ENCODE measurements around the gene SPR. TPM values are rescaled to one million over a fixed set of nuclear protein-coding genes. Genes with fewer than 3 reads are reported as not detected.
A peak's percentile ranks its signal among the peaks of the same experiment; 100 is the strongest.

Gene SPR
- total and polyA plus RNA-seq, 2 of the 13 experiments (the other 11 are each of a cell fraction or from before 2014, with no cell fraction given) = 34.0 to 96.0 TPM

DNA sequence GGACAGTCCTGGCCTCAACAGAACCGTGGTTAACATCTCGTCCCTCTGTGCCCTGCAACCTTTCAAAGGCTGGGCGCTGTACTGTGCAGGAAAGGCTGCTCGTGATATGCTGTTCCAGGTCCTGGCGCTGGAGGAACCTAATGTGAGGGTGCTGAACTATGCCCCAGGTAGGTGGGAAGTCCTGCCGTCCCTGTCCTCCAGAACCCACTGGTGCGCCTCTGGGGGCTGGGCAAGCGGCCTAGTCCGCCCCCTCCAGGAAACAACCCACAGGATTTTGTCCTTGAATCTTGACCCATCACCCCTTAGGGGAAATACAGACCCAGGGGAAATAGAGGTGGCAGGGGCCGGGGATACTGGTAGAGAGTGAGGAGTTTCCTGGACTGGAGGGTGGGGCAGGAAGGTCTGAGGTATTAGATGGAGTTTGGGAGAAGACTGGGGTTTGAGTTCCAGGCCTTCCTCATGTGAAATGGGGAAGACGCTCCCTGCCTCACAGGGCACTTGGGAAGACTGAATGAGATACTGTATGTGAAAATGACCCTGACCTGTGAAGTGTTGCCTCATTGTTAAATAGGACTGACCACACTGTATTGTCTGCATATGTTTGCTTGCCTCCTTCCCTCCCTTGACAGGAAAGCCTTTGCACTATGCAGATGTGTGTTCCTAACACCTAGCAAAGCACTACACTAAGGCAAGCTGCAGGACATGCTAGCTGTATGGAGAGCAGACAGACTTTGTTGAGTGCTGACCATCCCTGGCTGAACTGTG is 1.4 kb downstream of the SPR start (continued):
- TF ChIP-seq ZNF24 (IDR thresholded peaks at IDR 0.05) = no peak
- no peak for TF ChIP-seq MXD1 (CRISPR knock-in tag; IDR thresholded peaks at IDR 0.05)
- TF ChIP-seq CEBPZ (IDR thresholded peaks at IDR 0.05; ENCODE audit: low read length) = no peak
- 0 out of 2 replicates have a peak, but pooled peaks have one; percentile 53 for TF ChIP-seq ZNF431 (CRISPR knock-in tag; IDR thresholded peaks at IDR 0.05; ENCODE audit: borderline replicate concordance, low read depth)
- TF ChIP-seq SMYD3 (CRISPR knock-in tag; IDR thresholded peaks at IDR 0.05) = no peak
- TF ChIP-seq, protein P1, sequence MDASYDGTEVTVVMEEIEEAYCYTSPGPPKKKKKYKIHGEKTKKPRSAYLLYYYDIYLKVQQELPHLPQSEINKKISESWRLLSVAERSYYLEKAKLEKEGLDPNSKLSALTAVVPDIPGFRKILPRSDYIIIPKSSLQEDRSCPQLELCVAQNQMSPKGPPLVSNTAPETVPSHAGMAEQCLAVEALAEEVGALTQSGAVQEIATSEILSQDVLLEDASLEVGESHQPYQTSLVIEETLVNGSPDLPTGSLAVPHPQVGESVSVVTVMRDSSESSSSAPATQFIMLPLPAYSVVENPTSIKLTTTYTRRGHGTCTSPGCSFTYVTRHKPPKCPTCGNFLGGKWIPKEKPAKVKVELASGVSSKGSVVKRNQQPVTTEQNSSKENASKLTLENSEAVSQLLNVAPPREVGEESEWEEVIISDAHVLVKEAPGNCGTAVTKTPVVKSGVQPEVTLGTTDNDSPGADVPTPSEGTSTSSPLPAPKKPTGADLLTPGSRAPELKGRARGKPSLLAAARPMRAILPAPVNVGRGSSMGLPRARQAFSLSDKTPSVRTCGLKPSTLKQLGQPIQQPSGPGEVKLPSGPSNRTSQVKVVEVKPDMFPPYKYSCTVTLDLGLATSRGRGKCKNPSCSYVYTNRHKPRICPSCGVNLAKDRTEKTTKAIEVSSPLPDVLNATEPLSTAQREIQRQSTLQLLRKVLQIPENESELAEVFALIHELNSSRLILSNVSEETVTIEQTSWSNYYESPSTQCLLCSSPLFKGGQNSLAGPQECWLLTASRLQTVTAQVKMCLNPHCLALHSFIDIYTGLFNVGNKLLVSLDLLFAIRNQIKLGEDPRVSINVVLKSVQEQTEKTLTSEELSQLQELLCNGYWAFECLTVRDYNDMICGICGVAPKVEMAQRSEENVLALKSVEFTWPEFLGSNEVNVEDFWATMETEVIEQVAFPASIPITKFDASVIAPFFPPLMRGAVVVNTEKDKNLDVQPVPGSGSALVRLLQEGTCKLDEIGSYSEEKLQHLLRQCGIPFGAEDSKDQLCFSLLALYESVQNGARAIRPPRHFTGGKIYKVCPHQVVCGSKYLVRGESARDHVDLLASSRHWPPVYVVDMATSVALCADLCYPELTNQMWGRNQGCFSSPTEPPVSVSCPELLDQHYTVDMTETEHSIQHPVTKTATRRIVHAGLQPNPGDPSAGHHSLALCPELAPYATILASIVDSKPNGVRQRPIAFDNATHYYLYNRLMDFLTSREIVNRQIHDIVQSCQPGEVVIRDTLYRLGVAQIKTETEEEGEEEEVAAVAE (CRISPR knock-in tag; IDR thresholded peaks at IDR 0.05; ENCODE audit: borderline replicate concordance) = no peak
- TF ChIP-seq ZNF839 (CRISPR knock-in tag; IDR thresholded peaks at IDR 0.05; ENCODE audit: borderline replicate concordance) = 0 out of 2 replicates have a peak, but pooled peaks have one; percentile 43
- TF ChIP-seq ZBTB34 (CRISPR knock-in tag; IDR thresholded peaks at IDR 0.05) = no peak
- peak; percentile 63 for TF ChIP-seq SKI (IDR thresholded peaks at IDR 0.05; ENCODE audit: partially characterized antibody)
- no peak for TF ChIP-seq RNF219 (CRISPR knock-in tag; IDR thresholded peaks at IDR 0.05)
- peak; percentile 83 for TF ChIP-seq MIER2 (CRISPR knock-in tag; IDR thresholded peaks at IDR 0.05)
- no peak for TF ChIP-seq YEATS2 (CRISPR knock-in tag; IDR thresholded peaks at IDR 0.05; ENCODE audit: borderline replicate concordance)
- no peak for TF ChIP-seq HOXA7 (CRISPR knock-in tag; IDR thresholded peaks at IDR 0.05)
- no peak for TF ChIP-seq NFKBIZ (CRISPR knock-in tag; IDR thresholded peaks at IDR 0.05)
- TF ChIP-seq ZNF121 (CRISPR knock-in tag; IDR thresholded peaks at IDR 0.05) = no peak
- no peak for TF ChIP-seq ZSCAN25 (CRISPR knock-in tag; IDR thresholded peaks at IDR 0.05)
- no peak for TF ChIP-seq REPIN1 (CRISPR knock-in tag; IDR thresholded peaks at IDR 0.05; ENCODE audit: borderline replicate concordance, low read depth)
